Right lobe of liver (tissue), 4 donors: ENCODE measurements around the gene SPTBN1.

ENCODE experiments used
- POLR2A ChIP-seq: fragments of 450-650 bp; IDR thresholded peaks from one replicate; pipeline ENCODE4 v1.6.1; 2017; ENCODE audit warnings: antibody characterized with exemption, mild to moderate bottlenecking
- TF ChIP-seq, protein P1 (sequence below), 4 donors: fragments of 200-600 bp in 3 of 4; fragments of 450-650 bp in 1 of 4; IDR thresholded peaks; one replicate each; pipeline versions ENCODE4 v1.5.1 to v1.8.0; 2016 to 2022; ENCODE audit warnings: antibody characterized with exemption in 4 of 4, mild to moderate bottlenecking in 2 of 4
- donor health status: DM: no; HTN: no; CAD: no.
- donor health status: DM: no; HTN: no; CAD: no.
- donor health status: DM: no; HTN: yes; CAD: no.

DNA sequence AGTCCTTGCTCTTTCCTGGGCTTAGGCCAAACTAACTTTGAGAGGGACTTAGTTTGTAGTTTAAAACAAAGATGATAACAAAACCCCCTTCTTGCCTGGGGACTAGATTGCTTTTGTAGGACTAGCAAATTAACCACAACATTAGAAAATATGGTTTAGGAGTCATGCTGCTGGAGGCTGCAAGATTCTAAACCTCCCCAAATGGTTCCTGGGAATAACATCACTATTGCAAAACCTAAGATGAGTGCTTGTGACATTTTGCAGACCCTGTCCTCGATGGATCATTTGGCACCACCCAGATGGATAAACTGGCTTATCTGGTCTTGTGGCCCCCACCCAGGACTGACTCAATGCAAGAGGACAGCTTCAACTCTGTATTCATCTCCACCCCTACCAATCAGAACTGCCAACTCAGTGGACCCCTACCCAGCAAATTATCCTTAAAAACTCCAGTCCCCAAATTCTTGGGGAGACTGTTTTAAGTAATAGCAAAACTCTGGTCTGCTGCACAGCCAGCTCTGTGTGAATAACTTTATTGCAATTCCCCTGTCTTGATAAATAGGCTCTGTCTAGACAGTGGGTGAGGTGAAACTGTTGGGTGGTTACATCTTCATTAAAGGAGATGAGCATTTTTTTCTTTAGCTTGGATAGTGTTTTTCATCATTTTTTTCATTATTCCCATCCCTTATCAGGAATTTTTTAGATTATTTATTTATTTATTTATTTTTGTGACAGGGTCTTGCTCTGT is 58.9 kb downstream of the SPTBN1 start:
- TF ChIP-seq, protein P1, sequence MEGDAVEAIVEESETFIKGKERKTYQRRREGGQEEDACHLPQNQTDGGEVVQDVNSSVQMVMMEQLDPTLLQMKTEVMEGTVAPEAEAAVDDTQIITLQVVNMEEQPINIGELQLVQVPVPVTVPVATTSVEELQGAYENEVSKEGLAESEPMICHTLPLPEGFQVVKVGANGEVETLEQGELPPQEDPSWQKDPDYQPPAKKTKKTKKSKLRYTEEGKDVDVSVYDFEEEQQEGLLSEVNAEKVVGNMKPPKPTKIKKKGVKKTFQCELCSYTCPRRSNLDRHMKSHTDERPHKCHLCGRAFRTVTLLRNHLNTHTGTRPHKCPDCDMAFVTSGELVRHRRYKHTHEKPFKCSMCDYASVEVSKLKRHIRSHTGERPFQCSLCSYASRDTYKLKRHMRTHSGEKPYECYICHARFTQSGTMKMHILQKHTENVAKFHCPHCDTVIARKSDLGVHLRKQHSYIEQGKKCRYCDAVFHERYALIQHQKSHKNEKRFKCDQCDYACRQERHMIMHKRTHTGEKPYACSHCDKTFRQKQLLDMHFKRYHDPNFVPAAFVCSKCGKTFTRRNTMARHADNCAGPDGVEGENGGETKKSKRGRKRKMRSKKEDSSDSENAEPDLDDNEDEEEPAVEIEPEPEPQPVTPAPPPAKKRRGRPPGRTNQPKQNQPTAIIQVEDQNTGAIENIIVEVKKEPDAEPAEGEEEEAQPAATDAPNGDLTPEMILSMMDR (IDR thresholded peaks at IDR 0.05) = no peak
- TF ChIP-seq POLR2A = no peak
